ENCODE measurements around the gene WNT5B.
"Not testable (repeated sequence)": the region's sequence is repeated elsewhere in the genome, so short reads cannot be mapped to it uniquely, and the experiment has no call there.

WNT5B gene

GRCh38 chr12:1692895-1693610 is 64.0 kb downstream of the WNT5B start:
- peaks cover 30% of the 10 kb centered on the region for H3K4me1 ChIP-seq (ENCODE audit: control insufficient read depth, insufficient read depth, low read length)
- no peak overlapping the region for H3K9ac ChIP-seq (ENCODE audit: low read length)
- H3K36me3 ChIP-seq (ENCODE audit: control insufficient read depth, insufficient read depth, low read length) = no peaks in the 10 kb centered on the region
- H3K27me3 ChIP-seq (ENCODE audit: control insufficient read depth, insufficient read depth, low read length) = no peaks in the 10 kb centered on the region
- H3K9me3 ChIP-seq (ENCODE audit: control insufficient read depth, low read length) = no peaks in the 10 kb centered on the region
- H3K4me3 ChIP-seq (ENCODE audit: low read length) = no peak overlapping the region

DNA sequence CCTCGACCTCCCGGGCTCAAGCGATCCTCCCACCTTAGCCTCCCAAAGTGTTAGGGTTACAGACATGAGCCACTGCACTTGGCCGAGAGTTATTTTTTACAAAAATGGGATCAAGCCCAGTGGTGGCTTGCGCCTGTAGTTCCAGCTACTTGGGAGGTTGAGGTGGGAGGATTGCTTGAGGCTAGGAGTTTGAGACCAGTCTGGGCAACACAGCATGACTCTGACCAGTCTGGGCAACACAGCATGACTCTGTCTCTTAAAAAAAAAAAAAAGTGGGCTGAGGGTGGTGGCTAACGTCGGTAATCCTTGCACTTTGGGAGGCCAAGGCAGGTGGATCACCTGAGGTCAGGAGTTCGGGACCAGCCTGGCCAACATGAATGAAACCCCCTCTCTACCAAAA is 66.1 kb downstream of the WNT5B start:
- H3K9ac ChIP-seq (ENCODE audit: low read length); H3K4me3 ChIP-seq (ENCODE audit: low read length); H3K36me3 ChIP-seq (ENCODE audit: control insufficient read depth, insufficient read depth, low read length); H3K27me3 ChIP-seq (ENCODE audit: control insufficient read depth, insufficient read depth, low read length); H3K9me3 ChIP-seq (ENCODE audit: control insufficient read depth, low read length): not testable (repeated sequence)
- peaks cover 42% of the 10 kb centered on the region for H3K4me1 ChIP-seq (ENCODE audit: control insufficient read depth, insufficient read depth, low read length)

GRCh38 chr12:1695886-1696670 is 67.0 kb downstream of the WNT5B start:
- Histone ChIP-seq H3K4me1 (ENCODE audit: control insufficient read depth, insufficient read depth, low read length) (peaks cover 40% of the 10 kb centered on the region), H3K36me3 (ENCODE audit: control insufficient read depth, insufficient read depth, low read length) (no peaks in the 10 kb centered on the region), H3K4me3 (ENCODE audit: low read length) (no peak overlapping the region), H3K27me3 (ENCODE audit: control insufficient read depth, insufficient read depth, low read length) (no peaks in the 10 kb centered on the region), H3K9ac (ENCODE audit: low read length) (no peak overlapping the region), H3K9me3 (ENCODE audit: control insufficient read depth, low read length) (no peaks in the 10 kb centered on the region)

GRCh38 chr12:1696800-1697199 is 67.8 kb downstream of the WNT5B start:
- Histone ChIP-seq H3K4me1 (ENCODE audit: control insufficient read depth, insufficient read depth, low read length) (peaks cover 40% of the 10 kb centered on the region), H3K27me3 (ENCODE audit: control insufficient read depth, insufficient read depth, low read length) (no peaks in the 10 kb centered on the region), H3K4me3 (ENCODE audit: low read length) (no peak overlapping the region)

More at GRCh38 chr12:1696800-1697199, 67.8 kb downstream of the WNT5B start:
- no peaks in the 10 kb centered on the region for H3K36me3 ChIP-seq (ENCODE audit: control insufficient read depth, insufficient read depth, low read length)
- no peaks in the 10 kb centered on the region for H3K9me3 ChIP-seq (ENCODE audit: control insufficient read depth, low read length)
- no peak overlapping the region for H3K9ac ChIP-seq (ENCODE audit: low read length)

Data from mucosa of stomach (tissue), 1 donor.